ENCODE data around the gene SCN1B.
A peak's percentile ranks its signal among the peaks of the same experiment; 100 is the strongest.

The SCN1B gene

GRCh38 chr19:35060160-35060855, 30.0 kb downstream of the SCN1B start:
- ChIA-PET POLR2A (no interaction called here), CTCF (interaction anchor here (3.4 to 9.6 kb wide), 2 partner anchors 15 to 30 kb away, joined by 15 to 193 read pairs; partner anchors contain the start of gene HPN)
- Histone ChIP-seq H3K27ac (ENCODE audit: extremely low read depth, low read depth, low read length) (no peak overlapping the region), H3K4me1 (ENCODE audit: control insufficient read depth, insufficient read depth, low read length) (peaks cover 4% of the 10 kb centered on the region; the same call in 1 of the 2 replicates), H3K9me3 (ENCODE audit: control insufficient read depth, insufficient read depth, low read depth, low read length) (no peaks in the 10 kb centered on the region; the same call in 1 of the 2 replicates), H3K4me3 (ENCODE audit: low read depth, low read length) (no peak overlapping the region), H3K36me3 (ENCODE audit: control insufficient read depth in 2 of 2, insufficient read depth in 1 of 2, low read length in 2 of 2) (no peaks in the 10 kb centered on the region; a peak in 1 of 3 replicates)
- TF ChIP-seq GLIS2 (tag by site-specific recombination; IDR thresholded peaks at IDR 0.05): peak; percentile 31; the same call in 1 of the 2 replicates
- no peak for TF ChIP-seq RBAK (tag by site-specific recombination; IDR thresholded peaks at IDR 0.05)
- no peak for TF ChIP-seq ZNF311 (tag by site-specific recombination; IDR thresholded peaks at IDR 0.05; ENCODE audit: borderline replicate concordance)
- TF ChIP-seq ZIC2 (tag by site-specific recombination; IDR thresholded peaks at IDR 0.05): peak; percentile 47; the same call in 1 of the 2 replicates

DNA sequence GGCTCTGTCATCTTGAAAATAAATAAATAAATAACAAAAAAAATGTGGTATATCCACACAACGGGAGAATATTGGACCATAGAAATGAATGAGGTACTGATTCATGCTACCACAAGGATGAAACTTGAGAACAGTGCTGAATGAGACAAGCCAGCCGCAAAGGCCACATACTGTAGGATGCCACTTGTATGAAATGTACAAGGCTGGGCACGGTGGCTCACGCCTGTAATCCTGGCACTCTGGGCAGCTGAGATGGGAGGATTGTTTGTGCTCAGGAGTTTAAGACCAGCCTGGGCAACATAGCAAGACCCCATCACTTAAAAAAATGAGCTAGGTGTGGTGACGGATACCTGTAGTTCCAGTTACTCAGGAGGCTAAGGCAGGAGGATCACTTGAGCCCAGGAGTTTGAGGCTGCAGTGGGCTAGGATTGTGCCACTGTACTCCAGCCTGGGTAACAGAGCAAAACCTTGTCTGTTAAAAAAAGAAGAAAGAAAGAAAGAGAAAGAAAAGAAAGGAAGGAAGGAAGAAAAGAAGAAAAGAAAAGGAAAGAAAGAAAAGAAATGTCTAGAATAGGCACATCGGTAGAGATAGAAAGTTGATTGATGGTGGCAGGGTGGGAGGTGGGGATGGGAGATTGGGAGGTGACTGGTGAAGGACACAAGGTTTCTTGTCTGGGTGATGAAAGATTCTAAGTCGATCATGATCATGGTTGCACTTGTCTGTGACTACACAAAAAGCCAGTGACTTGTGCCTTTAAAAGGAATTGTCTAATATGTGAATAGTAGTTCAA, 31.5 kb downstream of the SCN1B start:
- peak; percentile 96 for TF ChIP-seq ZNF121 (tag by site-specific recombination; IDR thresholded peaks at IDR 0.05)
- TF ChIP-seq PRDM1 (tag by site-specific recombination; IDR thresholded peaks at IDR 0.05): peak; percentile 78
- peak; percentile 92 for TF ChIP-seq ZNF366 (tag by site-specific recombination; conservative IDR thresholded peaks at IDR 0.05)
- 0 out of 2 replicates have a peak, but pooled peaks have one; percentile 7 for TF ChIP-seq ZNF26 (tag by site-specific recombination; IDR thresholded peaks at IDR 0.05)
- no peak for TF ChIP-seq ZNF335 (tag by site-specific recombination; conservative IDR thresholded peaks at IDR 0.05)
- CTCF ChIA-PET: interaction anchor here (1.0 to 4.0 kb wide), 4 partner anchors 8 to 74 kb away, joined by 4 to 46 read pairs (median 18); partner anchors contain the start of gene LGI4
- Histone ChIP-seq H3K4me1 (ENCODE audit: control insufficient read depth, insufficient read depth, low read length) (no peaks in the 10 kb centered on the region; the same call in 1 of the 2 replicates), H3K4me3 (ENCODE audit: low read depth, low read length) (no peak overlapping the region), H3K27ac (ENCODE audit: extremely low read depth, low read depth, low read length) (no peak overlapping the region), H3K9me3 (ENCODE audit: control insufficient read depth, insufficient read depth, low read depth, low read length) (no peaks in the 10 kb centered on the region; the same call in 1 of the 2 replicates), H3K36me3 (ENCODE audit: control insufficient read depth in 2 of 2, insufficient read depth in 1 of 2, low read length in 2 of 2) (no peaks in the 10 kb centered on the region; a peak in 1 of 3 replicates)
- POLR2A ChIA-PET: interaction anchor here (0.6 kb wide), 1 partner anchor 51 kb away, joined by 8 read pairs; no protein-coding TSS in a partner anchor

DNA sequence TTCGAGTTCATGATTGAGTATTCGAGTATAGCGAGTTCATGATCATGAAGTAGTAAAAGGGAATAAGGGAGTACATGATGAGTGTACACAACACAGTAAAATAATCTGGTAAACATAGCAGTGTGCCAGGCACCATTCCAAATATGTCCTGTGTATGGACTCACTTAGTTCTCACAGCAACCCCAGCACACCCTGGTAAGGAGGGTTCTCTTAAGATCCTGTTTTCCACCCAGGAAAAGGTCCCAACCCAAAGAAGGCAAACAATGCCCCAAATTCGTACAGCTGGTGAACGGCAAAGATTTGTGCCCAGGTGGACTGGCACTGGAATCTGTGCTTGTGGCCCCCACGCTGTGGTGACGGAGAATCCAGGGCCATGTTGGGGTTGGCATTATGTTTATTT, 32.7 kb downstream of the SCN1B start:
- Histone ChIP-seq H3K4me1 (ENCODE audit: control insufficient read depth, insufficient read depth, low read length) (peaks cover under 1% of the 10 kb centered on the region), H3K36me3 (ENCODE audit: control insufficient read depth in 2 of 2, insufficient read depth in 1 of 2, low read length in 2 of 2) (no peaks in the 10 kb centered on the region; a peak in 1 of 3 replicates), H3K9me3 (ENCODE audit: control insufficient read depth, insufficient read depth, low read depth, low read length) (no peaks in the 10 kb centered on the region), H3K4me3 (ENCODE audit: low read depth, low read length) (no peak overlapping the region), H3K27ac (ENCODE audit: extremely low read depth, low read depth, low read length) (no peak overlapping the region)
- ChIA-PET CTCF (interaction anchor here (1.0 to 4.0 kb wide), 4 partner anchors 9 to 72 kb away, joined by 4 to 46 read pairs (median 18); partner anchors contain the start of gene LGI4), POLR2A (no interaction called here)
- TF ChIP-seq, protein P1, sequence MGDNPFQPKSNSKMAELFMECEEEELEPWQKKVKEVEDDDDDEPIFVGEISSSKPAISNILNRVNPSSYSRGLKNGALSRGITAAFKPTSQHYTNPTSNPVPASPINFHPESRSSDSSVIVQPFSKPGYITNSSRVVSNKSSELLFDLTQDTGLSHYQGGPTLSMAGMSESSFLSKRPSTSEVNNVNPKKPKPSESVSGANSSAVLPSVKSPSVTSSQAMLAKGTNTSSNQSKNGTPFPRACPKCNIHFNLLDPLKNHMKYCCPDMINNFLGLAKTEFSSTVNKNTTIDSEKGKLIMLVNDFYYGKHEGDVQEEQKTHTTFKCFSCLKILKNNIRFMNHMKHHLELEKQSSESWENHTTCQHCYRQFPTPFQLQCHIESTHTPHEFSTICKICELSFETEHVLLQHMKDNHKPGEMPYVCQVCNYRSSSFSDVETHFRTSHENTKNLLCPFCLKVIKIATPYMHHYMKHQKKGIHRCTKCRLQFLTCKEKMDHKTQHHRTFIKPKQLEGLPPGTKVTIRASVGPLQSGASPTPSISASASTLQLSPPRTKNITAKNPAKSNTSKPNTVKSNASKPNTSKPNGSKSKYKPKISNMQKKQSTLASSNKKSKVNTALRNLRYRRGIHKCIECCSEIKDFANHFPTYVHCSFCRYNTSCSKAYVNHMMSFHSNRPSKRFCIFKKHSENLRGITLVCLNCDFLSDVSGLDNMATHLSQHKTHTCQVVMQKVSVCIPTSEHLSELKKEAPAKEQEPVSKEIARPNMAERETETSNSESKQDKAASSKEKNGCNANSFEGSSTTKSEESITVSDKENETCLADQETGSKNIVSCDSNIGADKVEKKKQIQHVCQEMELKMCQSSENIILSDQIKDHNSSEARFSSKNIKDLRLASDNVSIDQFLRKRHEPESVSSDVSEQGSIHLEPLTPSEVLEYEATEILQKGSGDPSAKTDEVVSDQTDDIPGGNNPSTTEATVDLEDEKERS (tag by site-specific recombination; IDR thresholded peaks at IDR 0.05): no peak
- no peak for TF ChIP-seq HOXC10 (CRISPR knock-in tag; IDR thresholded peaks at IDR 0.05)

Data from HEK293 (cell line).